HG02798 (cell line): ENCODE results near the gene BDH1.
"Not testable (repeated sequence)": the region's sequence is repeated elsewhere in the genome, so short reads cannot be mapped to it uniquely, and the experiment has no call there.

Source experiments
- ATAC-seq: cut with Tn5 transposase; IDR thresholded peaks from one replicate; pipeline ENCODE4 v1.9.1; 2021; ENCODE audit warnings: mild to moderate bottlenecking; ENCODE audit not compliant: unreplicated experiment, poor library complexity

The BDH1 gene

GRCh38 chr3:197493049-197493448 is 62.7 kb downstream of the BDH1 start:
- ATAC-seq: no peak

- no peak for ATAC-seq
These were observed 63.7 kb downstream of the BDH1 start for GRCh38 chr3:197491923-197492664.

GRCh38 chr3:197491478-197491877 is 64.3 kb downstream of the BDH1 start:
- ATAC-seq: no peak

DNA sequence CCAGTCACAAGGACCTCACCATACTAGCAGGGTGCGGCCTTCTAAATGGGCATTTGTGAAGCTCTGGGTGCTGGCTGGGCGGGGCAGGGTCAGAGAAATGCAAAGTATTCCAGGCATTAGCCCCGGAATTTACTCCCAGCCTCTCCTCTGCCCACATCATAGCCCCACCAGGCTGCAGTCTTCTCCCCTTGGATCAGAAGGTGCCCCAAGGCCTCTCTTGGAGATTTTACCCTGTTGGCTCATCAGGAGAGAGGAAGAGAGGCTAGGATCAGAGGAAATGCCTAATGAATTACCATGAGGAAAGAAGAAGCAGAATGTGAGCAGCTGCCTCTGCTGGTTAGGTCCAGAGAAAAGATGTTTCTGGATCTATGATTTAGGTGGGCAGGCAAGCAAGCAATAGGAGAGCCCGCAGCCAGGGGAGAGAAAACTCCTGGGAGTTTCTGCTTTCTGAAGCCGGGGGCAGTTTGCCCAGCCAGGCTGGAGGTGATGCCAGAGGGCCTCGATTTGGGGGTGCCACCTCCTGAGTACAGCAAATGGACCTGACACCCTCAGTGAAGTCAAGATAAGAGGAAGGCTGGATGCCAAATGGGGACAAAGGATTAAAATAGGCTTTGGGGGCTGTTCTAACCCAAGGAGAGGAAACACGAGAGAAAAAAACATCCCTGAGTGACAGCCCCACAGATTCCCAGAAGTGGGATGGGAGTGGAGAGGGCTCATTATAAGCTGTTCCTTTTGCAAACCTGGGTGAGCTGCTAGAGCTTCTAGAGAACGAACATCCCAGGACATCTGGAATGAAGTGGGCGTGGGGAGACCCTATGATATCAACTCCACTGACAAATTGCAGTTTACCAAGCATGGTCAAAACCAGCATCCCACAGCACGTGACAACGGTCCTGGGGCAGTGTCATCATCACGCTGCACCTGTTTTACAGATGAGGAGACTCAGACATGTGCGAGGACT is 65.4 kb downstream of the BDH1 start:
- ATAC-seq: no peak

GRCh38 chr3:197487911-197488391 is 67.8 kb downstream of the BDH1 start:
- ATAC-seq: no peak

DNA sequence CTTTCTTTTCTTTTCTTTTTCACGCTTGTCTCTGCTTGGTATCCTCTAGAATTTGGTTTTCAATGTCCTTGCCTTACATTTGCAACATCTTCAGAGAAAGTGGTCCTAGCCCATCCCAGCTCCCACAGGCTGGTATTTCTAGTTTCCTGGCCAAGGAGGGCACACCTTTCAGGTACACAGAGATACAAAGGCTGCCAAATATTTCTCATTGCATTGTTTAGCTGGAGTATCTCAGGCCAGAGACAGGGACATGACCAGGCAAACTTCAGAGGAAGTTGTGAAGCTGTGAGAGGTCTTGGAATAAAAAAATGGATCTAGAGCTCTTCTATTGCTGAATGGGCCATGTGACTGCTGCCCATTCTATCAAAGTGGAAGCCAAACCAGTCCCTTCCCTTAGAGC is 68.9 kb downstream of the BDH1 start:
- no peak for ATAC-seq

DNA sequence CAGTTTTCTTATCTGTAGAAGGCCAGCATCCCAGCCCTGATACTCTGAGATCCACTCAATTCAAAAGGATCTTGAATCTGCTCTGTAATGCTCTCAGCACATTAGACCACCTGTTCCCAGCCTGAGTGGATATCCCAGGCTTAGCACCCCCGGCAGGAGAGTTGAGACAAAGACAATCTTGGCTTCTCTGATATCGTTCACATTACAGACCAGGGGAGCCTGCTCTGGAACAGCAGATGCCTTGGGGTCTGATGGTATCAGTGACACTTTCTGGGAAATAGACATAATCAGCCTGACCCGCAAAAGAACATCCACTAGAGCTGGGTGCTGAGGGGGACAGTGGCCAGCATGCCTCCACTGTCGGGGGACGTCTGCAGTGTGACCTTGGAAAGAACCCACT is 70.6 kb downstream of the BDH1 start:
- ATAC-seq: no peak

GRCh38 chr3:197484204-197484901 is 71.4 kb downstream of the BDH1 start:
- ATAC-seq: no peak

DNA sequence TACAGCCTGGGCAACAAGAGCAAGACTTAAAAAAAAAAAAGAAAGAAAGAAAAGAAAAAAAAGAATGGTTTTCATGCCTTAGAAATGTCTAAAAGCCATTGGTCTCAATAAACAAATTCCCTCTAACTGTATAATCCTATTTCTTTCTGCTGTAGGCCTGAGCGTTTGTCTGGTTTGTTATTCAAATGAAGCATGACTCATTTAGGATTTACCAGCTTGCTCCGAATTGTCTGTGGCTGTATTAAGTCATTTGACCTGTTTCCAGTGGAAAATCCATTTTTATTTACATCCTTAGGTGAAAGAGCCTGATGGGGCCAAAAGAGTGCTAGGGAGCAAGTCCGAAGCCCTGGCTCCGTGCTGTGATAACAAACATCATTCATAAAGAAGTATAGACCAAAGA is 73.8 kb downstream of the BDH1 start:
- no peak for ATAC-seq

DNA sequence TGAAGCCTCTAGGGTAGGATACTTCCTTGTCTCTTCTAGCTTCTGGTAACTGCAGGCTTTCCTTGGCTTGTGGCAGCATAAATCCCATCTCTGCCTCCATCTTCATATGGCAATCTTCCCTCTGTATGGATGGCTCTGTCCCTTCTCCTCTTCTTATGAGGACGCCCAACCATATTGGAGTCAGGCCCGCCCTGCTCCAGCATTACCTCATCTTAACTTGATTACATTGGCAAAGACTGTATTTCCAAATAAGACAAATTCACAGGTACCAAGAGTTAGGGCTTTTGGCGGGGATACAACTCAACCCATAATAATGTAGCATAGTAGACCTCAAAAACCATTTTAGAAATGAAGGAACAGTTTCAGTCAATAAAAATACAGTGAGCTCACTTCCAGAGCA is 75.4 kb downstream of the BDH1 start:
- ATAC-seq: no peak

DNA sequence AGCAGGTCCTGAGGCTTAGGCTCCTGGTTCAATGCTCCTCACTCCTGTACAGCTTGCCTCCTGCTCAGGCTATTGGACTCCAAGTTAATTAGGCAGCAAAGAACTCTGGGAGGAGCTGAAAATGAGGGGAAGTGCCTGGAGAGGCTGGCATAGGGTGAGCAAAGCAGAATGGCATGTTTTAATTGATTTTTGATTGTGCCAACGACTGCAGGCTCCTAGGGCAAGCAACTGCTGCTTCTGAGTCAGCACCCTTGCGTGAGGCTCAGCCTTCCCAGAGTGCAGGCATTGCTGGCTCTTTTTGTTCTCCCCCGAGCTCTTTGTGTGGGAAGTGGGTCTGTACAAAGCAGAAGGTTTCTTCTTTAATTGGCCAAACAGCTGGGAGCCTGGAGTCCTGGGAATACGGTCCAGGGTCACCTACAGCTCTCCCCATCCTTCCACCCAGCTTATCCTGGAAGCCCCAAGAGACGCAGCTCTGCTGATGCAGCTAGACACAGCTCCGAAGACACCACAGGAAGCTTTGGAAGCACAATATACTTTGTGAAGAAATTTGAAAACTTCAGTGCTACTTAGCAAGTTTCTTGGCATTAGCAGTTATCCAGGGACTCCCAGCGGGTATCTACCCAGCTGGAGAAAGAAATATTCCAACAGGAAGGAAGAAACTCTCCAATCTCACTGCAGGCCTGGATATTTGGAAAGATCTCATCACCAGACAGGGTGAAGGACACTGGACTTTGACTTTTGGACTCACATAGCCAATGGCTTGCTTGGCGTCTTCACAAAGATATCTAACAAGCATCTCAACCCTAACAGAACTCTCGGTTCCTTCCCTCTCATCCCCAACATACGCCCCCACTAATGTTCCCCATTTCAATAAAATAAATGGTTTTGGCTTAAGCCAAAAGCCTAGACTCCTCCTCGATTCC is 76.8 kb downstream of the BDH1 start:
- no peak for ATAC-seq

- ATAC-seq: not testable (repeated sequence)
These were observed 78.0 kb downstream of the BDH1 start for GRCh38 chr3:197477816-197478215.

DNA sequence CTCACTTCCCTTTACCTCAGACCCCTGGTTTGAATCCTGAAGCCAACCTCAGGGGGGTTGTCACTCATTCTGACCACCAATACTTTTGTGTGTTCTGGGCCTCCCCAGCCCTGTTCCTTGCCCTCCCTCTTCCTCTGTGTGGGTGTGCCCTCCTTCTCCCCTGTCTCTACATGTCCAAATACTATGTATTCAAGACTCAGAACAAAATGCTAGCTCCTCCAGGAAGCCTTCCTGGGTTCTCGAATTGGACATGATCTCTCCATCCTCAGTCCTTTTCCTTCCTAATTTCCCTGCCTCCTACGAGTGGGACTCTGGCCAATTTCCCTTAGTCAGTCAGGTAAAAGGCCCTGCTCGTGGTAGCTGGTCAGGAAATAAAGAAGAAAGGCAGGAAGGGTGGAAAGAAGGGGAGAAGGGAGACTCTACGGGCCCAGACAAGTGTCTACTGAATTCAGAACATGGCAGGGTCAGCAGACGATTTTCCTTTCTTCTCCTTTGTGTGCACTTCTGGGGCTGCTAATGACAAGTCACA is 79.7 kb downstream of the BDH1 start:
- no peak for ATAC-seq

GRCh38 chr3:197475514-197475913 is 80.3 kb downstream of the BDH1 start:
- ATAC-seq: no peak

DNA sequence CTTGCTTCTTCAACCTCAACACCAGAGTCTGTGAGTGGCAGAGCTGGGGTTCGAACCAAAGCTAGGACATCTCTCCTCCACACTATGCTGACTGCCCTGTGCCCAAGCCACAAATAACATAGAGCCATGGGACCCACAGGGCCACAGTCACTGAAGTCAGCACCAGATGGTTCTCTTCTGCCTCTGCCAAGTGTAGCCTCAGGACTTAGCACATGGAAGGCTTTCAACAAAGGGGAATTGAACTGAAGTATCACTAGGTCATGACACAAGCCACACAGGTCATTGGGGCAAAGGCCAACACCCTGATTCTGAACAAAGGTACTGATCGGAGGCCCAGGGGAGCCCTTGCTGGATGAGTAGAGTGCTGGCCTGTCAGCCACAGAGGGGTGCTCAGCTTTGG is 83.6 kb downstream of the BDH1 start:
- no peak for ATAC-seq

- no peak for ATAC-seq
These were observed 84.4 kb downstream of the BDH1 start for GRCh38 chr3:197471221-197472010.

DNA sequence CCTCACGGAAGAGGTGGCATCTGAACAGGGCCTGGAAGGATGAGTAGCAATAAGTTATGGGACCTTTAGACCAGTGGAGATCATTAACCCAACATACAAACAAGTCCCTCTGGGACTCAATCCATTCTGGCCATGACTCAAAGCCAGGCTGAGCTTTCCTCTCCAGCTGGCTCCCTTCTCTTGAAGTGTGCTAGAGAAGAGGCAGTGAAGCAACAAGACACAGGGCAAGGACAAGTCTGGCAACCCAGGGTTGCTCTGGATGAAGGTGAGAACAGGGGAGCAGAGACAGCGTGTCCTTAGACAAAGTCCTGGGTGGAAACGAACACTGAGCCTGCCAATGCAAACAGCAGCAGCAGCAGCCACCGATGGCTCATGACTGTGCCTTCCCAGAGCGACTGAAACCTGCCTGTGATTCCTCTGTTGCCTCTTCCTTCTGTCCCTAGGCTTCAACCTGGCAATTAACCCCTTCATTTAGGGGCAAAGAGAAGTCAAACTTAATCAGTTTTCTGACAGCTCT is 86.8 kb downstream of the BDH1 start:
- no peak for ATAC-seq

- ATAC-seq: no peak
These were observed 87.6 kb downstream of the BDH1 start for GRCh38 chr3:197468167-197468566.
